GM12878 (cell line): ENCODE results near the gene LRRC74B. TPM values are rescaled to one million over a fixed set of nuclear protein-coding genes. Genes with fewer than 3 reads are reported as not detected.

Source experiments
- ATAC-seq: fragments of 200-7000 bp; cut with Tn5 transposase; 3 replicates; pipeline ENCODE4 v1.9.1; 2020; ENCODE audit warnings: mild to moderate bottlenecking, moderate library complexity
- BruUV-seq: library from RNA; stranded (reverse); fragments of 400-500 nt; replicated peaks from 2 replicates; lab custom pipeline; 2021; lab: Mats Ljungman, UMichigan
- CTCF ChIA-PET: fragments of 300-600 bp; sonication (Branson Sonifier 250); formaldehyde crosslinking; extraction: SDS; loops from one replicate; lab custom pipeline; 2021; ENCODE audit warnings: inconsistent platforms; lab: Yijun Ruan, JAX
- POLR2A ChIA-PET: fragments of 350-600 bp; formaldehyde crosslinking; extraction: SDS; loops from one replicate; lab custom pipeline; 2021; ENCODE audit warnings: inconsistent platforms; lab: Charles Lee
- RAD21 ChIA-PET: fragments of 300-600 bp; sonication (Branson Sonifier 250); formaldehyde crosslinking; loops from one replicate; lab custom pipeline; 2023; ENCODE audit warnings: antibody characterized with exemption; ENCODE audit not compliant: unreplicated experiment; lab: Charles Lee
- SMC1A ChIA-PET: fragments of 300-600 bp; sonication (Branson Sonifier 250); formaldehyde crosslinking; loops from one replicate; lab custom pipeline; 2023; ENCODE audit not compliant: unreplicated experiment, uncharacterized antibody; lab: Charles Lee
- DNase-seq: peaks from one replicate; pipeline ENCODE4 v3.0.0-alpha.2; 2011; ENCODE audit warnings: low read depth, low spot score
- FAIRE-seq: peaks from 3 replicates; lab custom pipeline; 2011; peaks lifted over from hg19 to GRCh38; lab: Jason Lieb, UNC
- H2AFZ ChIP-seq: 2 replicates; pipeline ENCODE4 v1.6.0; 2011; ENCODE audit warnings: low read depth, low read length, control low read depth; ENCODE audit not compliant: control insufficient read depth
- H3K27ac ChIP-seq: 2 replicates; pipeline ENCODE4 v1.5.1; 2011; ENCODE audit warnings: control low read depth; ENCODE audit not compliant: control insufficient read depth, insufficient read depth
- H3K27me3 ChIP-seq, 2 experiments: replicated peaks in 1 of 2; 2 replicates each; pipeline versions ENCODE4 v1.6.0 to v1.6.1; 2011; ENCODE audit warnings: low read length in 1 of 2; ENCODE audit not compliant: control insufficient read depth in 2 of 2, insufficient read depth in 2 of 2
- H3K36me3 ChIP-seq, 2 experiments: 2 replicates each; pipeline ENCODE4 v1.5.1; 2011; ENCODE audit warnings: low read length in 1 of 2; ENCODE audit not compliant: control insufficient read depth in 2 of 2, insufficient read depth in 2 of 2
- H3K4me1 ChIP-seq: 2 replicates; pipeline ENCODE4 v1.6.1; 2011; ENCODE audit warnings: mild to moderate bottlenecking, low read length, moderate library complexity, mixed read lengths; ENCODE audit not compliant: control insufficient read depth, insufficient read depth
- H3K4me2 ChIP-seq: 2 replicates; pipeline ENCODE4 v1.6.0; 2011; ENCODE audit warnings: control low read depth; ENCODE audit not compliant: control insufficient read depth, insufficient read depth
- H3K4me3 ChIP-seq: fragments of 200-600 bp; sonication (generic); 2 replicates; pipeline ENCODE4 v1.5.1; 2016
- H3K79me2 ChIP-seq: 2 replicates; pipeline ENCODE4 v1.6.0; 2011; ENCODE audit warnings: low read length; ENCODE audit not compliant: control insufficient read depth, insufficient read depth
- H3K9ac ChIP-seq: 2 replicates; pipeline ENCODE4 v1.8.0; 2011; ENCODE audit warnings: low read length, control low read depth, mixed read lengths; ENCODE audit not compliant: control insufficient read depth, insufficient read depth
- H3K9me3 ChIP-seq: replicated peaks from 3 replicates; pipeline ENCODE4 v1.5.1; 2011; ENCODE audit warnings: mild to moderate bottlenecking, low read length; ENCODE audit not compliant: control insufficient read depth, insufficient read depth
- H4K20me1 ChIP-seq: 2 replicates; pipeline ENCODE4 v1.6.0; 2011; ENCODE audit not compliant: control insufficient read depth, insufficient read depth
- BMI1 ChIP-seq: fragments of 450-650 bp; IDR thresholded peaks from 2 replicates; pipeline ENCODE4 v1.6.1; 2016; ENCODE audit warnings: mild to moderate bottlenecking, moderate library complexity, borderline replicate concordance
- EZH2 ChIP-seq: IDR thresholded peaks from 2 replicates; pipeline ENCODE4 v1.6.1; 2012; ENCODE audit warnings: low read depth, mild to moderate bottlenecking, control low read depth, inconsistent platforms, low read length, borderline replicate concordance; ENCODE audit not compliant: control insufficient read depth
- MTA3 ChIP-seq: IDR thresholded peaks from 2 replicates; pipeline ENCODE4 v1.6.1; 2012; ENCODE audit warnings: low read length, inconsistent platforms, borderline replicate concordance
- NR2F1 ChIP-seq: fragments of 450-650 bp; conservative IDR thresholded peaks from 2 replicates; pipeline ENCODE4 v1.6.1; 2017; ENCODE audit warnings: mild to moderate bottlenecking
- SREBF1 ChIP-seq: IDR thresholded peaks from 2 replicates; pipeline ENCODE4 v1.6.1; 2012; ENCODE audit warnings: mild to moderate bottlenecking, low read length
- SUZ12 ChIP-seq: fragments of 200-600 bp; sonication (generic); IDR thresholded peaks from one replicate; pipeline ENCODE4 v1.6.1; 2018; ENCODE audit warnings: antibody characterized with exemption, mild to moderate bottlenecking; ENCODE audit not compliant: unreplicated experiment
- TCF3 ChIP-seq: IDR thresholded peaks from 2 replicates; pipeline ENCODE4 v1.6.1; 2012; ENCODE audit warnings: low read depth, mild to moderate bottlenecking, low read length, borderline replicate concordance; ENCODE audit not compliant: insufficient read depth
- WGBS: methylation state at CpG from one replicate; pipeline ENCODE4 v1.1.6; 2016; ENCODE audit warnings: low lambda C conversion rate; ENCODE audit not compliant: insufficient replicate concordance, insufficient coverage; ENCODE audit errors: missing lambda C conversion rate; 5-methylcytosine and 5-hydroxymethylcytosine counted together
- in situ Hi-C: fragments of 300-500 bp; cut with MboI; formaldehyde crosslinking; loops from 9 replicates; pipeline ENCODE4 v1.14.3; 2018; ENCODE audit warnings: mixed read lengths
- intact Hi-C: fragments of 100-400 bp; cut with micrococcal nuclease; formaldehyde crosslinking; loops from one replicate; pipeline ENCODE4 v1.14.2; 2022; ENCODE audit not compliant: unreplicated experiment
- polyA plus RNA-seq, 11 experiments: library from polyadenylated mRNA; depleted of rRNA in 4 of 11; unstranded in 6 of 11; stranded (reverse) in 5 of 11; fragments of >200 nt; fragmentation: Nextera tagmentation in 4 of 11; fragmentation: Illumina TruSeq in 1 of 11; extraction: Ambion mirVana in 4 of 11; extraction: Trizol in 1 of 11; gene quantifications; 1 replicate in 1 of 11; 2 replicates in 10 of 11; pipeline versions ENCODE4 v1.2.1 to v1.2.3, GENCODE V29; 2011 to 2016; ENCODE audit warnings: inconsistent platforms in 2 of 11, missing spikeins in 2 of 11, low read depth in 1 of 11
- total RNA-seq, 4 experiments: library from RNA; depleted of rRNA in 3 of 4; stranded (reverse); fragments of >200 nt in 3 of 4; fragmentation: Illumina TruSeq in 1 of 4; extraction: Trizol in 1 of 4; gene quantifications; 2 replicates each; pipeline versions ENCODE4 v1.2.1 to v1.2.3, GENCODE V29; 2013 to 2021
- TF ChIP-seq, protein P1 (sequence below): fragments of 450-650 bp; IDR thresholded peaks from 2 replicates; pipeline ENCODE4 v1.6.1; 2014; ENCODE audit warnings: mild to moderate bottlenecking
- TF ChIP-seq, protein P2 (sequence below): fragments of 450-650 bp; IDR thresholded peaks from 2 replicates; pipeline ENCODE4 v1.6.1; 2017; ENCODE audit warnings: low read depth, mild to moderate bottlenecking, moderate library complexity
- TF ChIP-seq, protein P3 (sequence below): fragments of 450-650 bp; formaldehyde crosslinking; IDR thresholded peaks from 2 replicates; pipeline ENCODE4 v1.4.0; 2022; ENCODE audit warnings: mild to moderate bottlenecking, moderate library complexity
- TF ChIP-seq, protein P4 (sequence below): IDR thresholded peaks from 2 replicates; pipeline ENCODE4 v1.6.1; 2011; ENCODE audit warnings: mild to moderate bottlenecking, low read depth, low read length, moderate library complexity; ENCODE audit not compliant: insufficient replicate concordance
- TF ChIP-seq, protein P5 (sequence below): IDR thresholded peaks from 2 replicates; pipeline ENCODE4 v1.6.1; 2011; ENCODE audit warnings: low read depth, mild to moderate bottlenecking, low read length, moderate library complexity, borderline replicate concordance; ENCODE audit errors: extremely low read depth

Gene LRRC74B
- total and polyA plus RNA-seq, 10 of the 15 experiments (the other 5 are each of a cell fraction or from before 2014, with no cell fraction given), result not detected

DNA sequence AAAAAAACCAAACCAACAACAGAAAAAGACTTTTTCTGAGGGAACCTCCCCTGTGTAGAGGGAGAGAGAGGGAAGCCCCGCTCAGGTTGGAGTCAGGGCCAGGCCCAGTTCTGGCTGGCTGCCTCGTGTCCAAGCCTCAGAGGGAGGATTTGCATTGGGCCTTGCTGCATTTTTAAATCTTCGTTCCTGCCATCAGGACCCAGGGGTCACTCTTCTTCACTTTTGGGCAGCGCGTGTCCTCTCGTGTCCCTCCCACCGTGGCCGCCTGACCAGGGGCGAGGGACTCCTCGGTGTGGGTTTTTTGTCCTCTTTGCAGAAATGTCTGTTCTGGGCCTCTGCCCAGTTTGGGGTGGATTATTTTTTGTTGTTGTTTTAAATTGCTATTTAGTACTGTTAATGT is 57.9 kb downstream of the LRRC74B start:
- Histone ChIP-seq H3K4me2 (no peak overlapping the region), H3K4me1 (no peaks in the 10 kb centered on the region), H3K36me3 (no peaks in the 10 kb centered on the region), H3K4me3 (no peak overlapping the region), H4K20me1 (no peaks in the 10 kb centered on the region), H3K9ac (no peak overlapping the region), H3K27me3 (no peaks in the 10 kb centered on the region), H3K27ac (no peak overlapping the region), H2AFZ (no peak overlapping the region), H3K79me2 (no peaks in the 10 kb centered on the region), H3K9me3 (no peaks in the 10 kb centered on the region)
- no TSS peak for BruUV-seq
- FAIRE-seq, result no peak
- intact Hi-C loops (no loop called here), in situ Hi-C loops (no loop called here)
- RAD21 ChIA-PET, result no interaction called here
- POLR2A ChIA-PET, result no interaction called here
- no peak for DNase-seq
- CTCF ChIA-PET, result interaction anchor here (1.5 to 1.6 kb wide), 2 partner anchors 13 to 543 kb away, joined by 3 to 7 read pairs; no protein-coding TSS in a partner anchor
- WGBS, result 70% methylated on average over 10 of the region's 10 CpGs
- SMC1A ChIA-PET, result no interaction called here
- no peak for ATAC-seq
- TF ChIP-seq, protein P1, sequence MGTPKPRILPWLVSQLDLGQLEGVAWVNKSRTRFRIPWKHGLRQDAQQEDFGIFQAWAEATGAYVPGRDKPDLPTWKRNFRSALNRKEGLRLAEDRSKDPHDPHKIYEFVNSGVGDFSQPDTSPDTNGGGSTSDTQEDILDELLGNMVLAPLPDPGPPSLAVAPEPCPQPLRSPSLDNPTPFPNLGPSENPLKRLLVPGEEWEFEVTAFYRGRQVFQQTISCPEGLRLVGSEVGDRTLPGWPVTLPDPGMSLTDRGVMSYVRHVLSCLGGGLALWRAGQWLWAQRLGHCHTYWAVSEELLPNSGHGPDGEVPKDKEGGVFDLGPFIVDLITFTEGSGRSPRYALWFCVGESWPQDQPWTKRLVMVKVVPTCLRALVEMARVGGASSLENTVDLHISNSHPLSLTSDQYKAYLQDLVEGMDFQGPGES, result no peak
- TF ChIP-seq SREBF1 (no peak), EZH2 (no peak), TCF3 (no peak), NR2F1 (no peak), MTA3 (no peak), SUZ12 (no peak), BMI1 (no peak)
- TF ChIP-seq, protein P2, sequence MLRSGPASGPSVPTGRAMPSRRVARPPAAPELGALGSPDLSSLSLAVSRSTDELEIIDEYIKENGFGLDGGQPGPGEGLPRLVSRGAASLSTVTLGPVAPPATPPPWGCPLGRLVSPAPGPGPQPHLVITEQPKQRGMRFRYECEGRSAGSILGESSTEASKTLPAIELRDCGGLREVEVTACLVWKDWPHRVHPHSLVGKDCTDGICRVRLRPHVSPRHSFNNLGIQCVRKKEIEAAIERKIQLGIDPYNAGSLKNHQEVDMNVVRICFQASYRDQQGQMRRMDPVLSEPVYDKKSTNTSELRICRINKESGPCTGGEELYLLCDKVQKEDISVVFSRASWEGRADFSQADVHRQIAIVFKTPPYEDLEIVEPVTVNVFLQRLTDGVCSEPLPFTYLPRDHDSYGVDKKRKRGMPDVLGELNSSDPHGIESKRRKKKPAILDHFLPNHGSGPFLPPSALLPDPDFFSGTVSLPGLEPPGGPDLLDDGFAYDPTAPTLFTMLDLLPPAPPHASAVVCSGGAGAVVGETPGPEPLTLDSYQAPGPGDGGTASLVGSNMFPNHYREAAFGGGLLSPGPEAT, result no peak
- TF ChIP-seq, protein P3, sequence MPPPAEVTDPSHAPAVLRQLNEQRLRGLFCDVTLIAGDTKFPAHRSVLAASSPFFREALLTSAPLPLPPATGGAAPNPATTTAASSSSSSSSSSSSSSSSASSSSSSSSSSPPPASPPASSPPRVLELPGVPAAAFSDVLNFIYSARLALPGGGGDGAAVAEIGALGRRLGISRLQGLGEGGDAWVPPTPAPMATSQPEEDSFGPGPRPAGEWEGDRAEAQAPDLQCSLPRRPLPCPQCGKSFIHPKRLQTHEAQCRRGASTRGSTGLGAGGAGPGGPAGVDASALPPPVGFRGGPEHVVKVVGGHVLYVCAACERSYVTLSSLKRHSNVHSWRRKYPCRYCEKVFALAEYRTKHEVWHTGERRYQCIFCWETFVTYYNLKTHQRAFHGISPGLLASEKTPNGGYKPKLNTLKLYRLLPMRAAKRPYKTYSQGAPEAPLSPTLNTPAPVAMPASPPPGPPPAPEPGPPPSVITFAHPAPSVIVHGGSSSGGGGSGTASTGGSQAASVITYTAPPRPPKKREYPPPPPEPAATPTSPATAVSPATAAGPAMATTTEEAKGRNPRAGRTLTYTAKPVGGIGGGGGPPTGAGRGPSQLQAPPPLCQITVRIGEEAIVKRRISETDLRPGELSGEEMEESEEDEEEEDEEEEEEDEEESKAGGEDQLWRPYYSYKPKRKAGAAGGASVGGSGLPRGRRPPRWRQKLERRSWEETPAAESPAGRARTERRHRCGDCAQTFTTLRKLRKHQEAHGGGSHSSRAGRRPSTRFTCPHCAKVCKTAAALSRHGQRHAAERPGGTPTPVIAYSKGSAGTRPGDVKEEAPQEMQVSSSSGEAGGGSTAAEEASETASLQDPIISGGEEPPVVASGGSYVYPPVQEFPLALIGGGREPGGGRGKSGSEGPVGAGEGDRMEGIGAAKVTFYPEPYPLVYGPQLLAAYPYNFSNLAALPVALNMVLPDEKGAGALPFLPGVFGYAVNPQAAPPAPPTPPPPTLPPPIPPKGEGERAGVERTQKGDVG, result no peak
- TF ChIP-seq, protein P4, sequence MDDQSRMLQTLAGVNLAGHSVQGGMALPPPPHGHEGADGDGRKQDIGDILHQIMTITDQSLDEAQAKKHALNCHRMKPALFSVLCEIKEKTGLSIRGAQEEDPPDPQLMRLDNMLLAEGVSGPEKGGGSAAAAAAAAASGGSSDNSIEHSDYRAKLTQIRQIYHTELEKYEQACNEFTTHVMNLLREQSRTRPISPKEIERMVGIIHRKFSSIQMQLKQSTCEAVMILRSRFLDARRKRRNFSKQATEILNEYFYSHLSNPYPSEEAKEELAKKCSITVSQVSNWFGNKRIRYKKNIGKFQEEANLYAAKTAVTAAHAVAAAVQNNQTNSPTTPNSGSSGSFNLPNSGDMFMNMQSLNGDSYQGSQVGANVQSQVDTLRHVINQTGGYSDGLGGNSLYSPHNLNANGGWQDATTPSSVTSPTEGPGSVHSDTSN, result no peak
- TF ChIP-seq, protein P5, sequence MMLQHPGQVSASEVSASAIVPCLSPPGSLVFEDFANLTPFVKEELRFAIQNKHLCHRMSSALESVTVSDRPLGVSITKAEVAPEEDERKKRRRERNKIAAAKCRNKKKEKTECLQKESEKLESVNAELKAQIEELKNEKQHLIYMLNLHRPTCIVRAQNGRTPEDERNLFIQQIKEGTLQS, result no peak
